Activated CD8-positive, alpha-beta memory T cell treated with anti-CD3 and anti-CD28 coated beads, Interleukin-2, amount 50 U/mL, for 24 hours (primary cell): ENCODE measurements around the gene ELMO1.
"Not testable (repeated sequence)": the region's sequence is repeated elsewhere in the genome, so short reads cannot be mapped to it uniquely, and the experiment has no call there.

Source experiments
- DNase-seq: peaks from one replicate; pipeline ENCODE4 v3.0.0-alpha.2; 2020; ENCODE audit errors: extremely low read depth

The ELMO1 gene

GRCh38 chr7:37187179-37187578 is 261.5 kb downstream of the ELMO1 start:
- DNase-seq = no peak

- DNase-seq = no peak
Measured at GRCh38 chr7:37186753-37187152, 261.9 kb downstream of the ELMO1 start.

- DNase-seq = no peak
Measured at GRCh38 chr7:37181550-37181932, 267.1 kb downstream of the ELMO1 start.

GRCh38 chr7:37180828-37181549 is 267.7 kb downstream of the ELMO1 start:
- DNase-seq = no peak

- no peak for DNase-seq
Measured at GRCh38 chr7:37176079-37176478, 272.6 kb downstream of the ELMO1 start.

- no peak for DNase-seq
Measured at GRCh38 chr7:37174460-37174859, 274.2 kb downstream of the ELMO1 start.

GRCh38 chr7:37173670-37174069 is 275.0 kb downstream of the ELMO1 start:
- DNase-seq = no peak

GRCh38 chr7:37162106-37162505 is 286.6 kb downstream of the ELMO1 start:
- no peak for DNase-seq

- DNase-seq = no peak
Measured at GRCh38 chr7:37160656-37161055, 288.0 kb downstream of the ELMO1 start.

GRCh38 chr7:37153376-37153775 is 295.3 kb downstream of the ELMO1 start:
- DNase-seq = no peak

- no peak for DNase-seq
Measured at GRCh38 chr7:37151741-37152413, 296.8 kb downstream of the ELMO1 start.

- no peak for DNase-seq
Measured at GRCh38 chr7:37150856-37151255, 297.8 kb downstream of the ELMO1 start.

GRCh38 chr7:37150180-37150579 is 298.5 kb downstream of the ELMO1 start:
- no peak for DNase-seq

- no peak for DNase-seq
Measured at GRCh38 chr7:37149773-37150124, 298.9 kb downstream of the ELMO1 start.

- DNase-seq = no peak
Measured at GRCh38 chr7:37149051-37149772, 299.5 kb downstream of the ELMO1 start.

- DNase-seq = no peak
Measured at GRCh38 chr7:37145682-37146081, 303.0 kb downstream of the ELMO1 start.

- no peak for DNase-seq
Measured at GRCh38 chr7:37144423-37144822, 304.2 kb downstream of the ELMO1 start.

- DNase-seq = no peak
Measured at GRCh38 chr7:37142958-37143357, 305.7 kb downstream of the ELMO1 start.

GRCh38 chr7:37141742-37142141 is 306.9 kb downstream of the ELMO1 start:
- DNase-seq = no peak

GRCh38 chr7:37133902-37134301 is 314.8 kb downstream of the ELMO1 start:
- DNase-seq = not testable (repeated sequence)

- no peak for DNase-seq
Measured at GRCh38 chr7:37131855-37132254, 316.8 kb downstream of the ELMO1 start.

- DNase-seq = no peak
Measured at GRCh38 chr7:37129035-37129425, 319.6 kb downstream of the ELMO1 start.
